Amniotic epithelial cell (primary cell): ENCODE measurements around the gene IL17B.

Experiments used
- DNase-seq: peaks from one replicate; pipeline ENCODE4 v3.0.0-alpha.2; 2010; ENCODE audit warnings: low read depth

The IL17B gene

GRCh38 chr5:149357370-149358293 is 21.5 kb downstream of the IL17B start, which contains the start of gene PCYOX1L:
PCYOX1L (plus strand) TSS chr5:149358046; CDS start chr5:149358069, 23 bp downstream.
- peak; percentile 93 for DNase-seq

- no peak for DNase-seq
Measured at GRCh38 chr5:149356391-149356790, 22.7 kb downstream of the IL17B start.

GRCh38 chr5:149355688-149356087 is 23.4 kb downstream of the IL17B start:
- peak; percentile 8 for DNase-seq

- DNase-seq = no peak
Measured at GRCh38 chr5:149353911-149354310, 25.2 kb downstream of the IL17B start.

GRCh38 chr5:149352169-149352568 is 26.9 kb downstream of the IL17B start:
- no peak for DNase-seq

GRCh38 chr5:149349382-149349781 is 29.7 kb downstream of the IL17B start:
- no peak for DNase-seq

GRCh38 chr5:149348518-149348917 is 30.6 kb downstream of the IL17B start:
- DNase-seq = no peak

GRCh38 chr5:149345892-149346222 is 33.2 kb downstream of the IL17B start:
- peak; percentile 29 for DNase-seq

GRCh38 chr5:149345147-149345891 is 33.8 kb downstream of the IL17B start, which contains the start of gene GRPEL2:
GRPEL2 (plus strand) TSS chr5:149345499; CDS start chr5:149345540, 41 bp downstream.
- DNase-seq = peak; percentile 97

GRCh38 chr5:149344151-149344550 is 34.9 kb downstream of the IL17B start:
- DNase-seq = no peak

- DNase-seq = no peak
Measured at GRCh38 chr5:149341876-149342275, 37.2 kb downstream of the IL17B start.

GRCh38 chr5:149340920-149341319 is 38.2 kb downstream of the IL17B start:
- DNase-seq = no peak

- no peak for DNase-seq
Measured at GRCh38 chr5:149338364-149338763, 40.7 kb downstream of the IL17B start.

- DNase-seq = no peak
Measured at GRCh38 chr5:149337736-149338135, 41.4 kb downstream of the IL17B start.

- DNase-seq = no peak
Measured at GRCh38 chr5:149333711-149334443, 45.2 kb downstream of the IL17B start.

GRCh38 chr5:149328177-149328576 is 50.9 kb downstream of the IL17B start:
- no peak for DNase-seq

- DNase-seq = no peak
Measured at GRCh38 chr5:149326611-149327010, 52.5 kb downstream of the IL17B start.

- no peak for DNase-seq
Measured at GRCh38 chr5:149325894-149326293, 53.2 kb downstream of the IL17B start.

GRCh38 chr5:149325166-149325735 is 53.8 kb downstream of the IL17B start:
- DNase-seq = peak; percentile 25

GRCh38 chr5:149324641-149325040 is 54.5 kb downstream of the IL17B start:
- no peak for DNase-seq
